H1 (cell line): ENCODE measurements around the gene RNASET2. TPM values are rescaled to one million over a fixed set of nuclear protein-coding genes. Genes with fewer than 3 reads are reported as not detected.

Experiments
- CTCF ChIA-PET: fragments of 300-600 bp; sonication (Branson Sonifier 250); formaldehyde crosslinking; loops from one replicate; lab custom pipeline; 2021; ENCODE audit not compliant: partially characterized antibody; lab: Charles Lee
- POLR2A ChIA-PET: fragments of 300-600 bp; sonication (Branson Sonifier 250); formaldehyde crosslinking; loops from one replicate; lab custom pipeline; 2021; ENCODE audit warnings: inconsistent platforms; ENCODE audit not compliant: partially characterized antibody; lab: Charles Lee
- DNase-seq, 2 experiments: peaks; one replicate each; pipeline versions ENCODE4 v3.0.0 to v3.0.0-alpha.2; 2010 to 2022; ENCODE audit warnings: low spot score in 2 of 2, low read depth in 1 of 2, mixed read lengths in 1 of 2
- FAIRE-seq: peaks from 2 replicates; lab custom pipeline; 2011; peaks lifted over from hg19 to GRCh38; lab: Jason Lieb, UNC
- H2AFZ ChIP-seq: 2 replicates; pipeline ENCODE4 v1.8.1; 2012; ENCODE audit warnings: low read length, inconsistent platforms
- H2AK5ac ChIP-seq: 2 replicates; pipeline ENCODE4 v1.6.1; 2013; ENCODE audit warnings: low read depth, low read length
- H2BK120ac ChIP-seq: replicated peaks from 2 replicates; pipeline ENCODE3; 2013; ENCODE audit warnings: low read depth, low read length, inconsistent platforms
- H2BK12ac ChIP-seq: 2 replicates; pipeline ENCODE4 v1.6.1; 2013; ENCODE audit warnings: low read depth, low read length
- H2BK15ac ChIP-seq: 2 replicates; pipeline ENCODE4 v1.6.1; 2013; ENCODE audit warnings: low read length
- H2BK20ac ChIP-seq: 2 replicates; pipeline ENCODE4 v1.6.1; 2013; ENCODE audit warnings: low read length
- H2BK5ac ChIP-seq: 2 replicates; pipeline ENCODE4 v1.6.1; 2013; ENCODE audit warnings: low read depth, low read length
- H3K14ac ChIP-seq: 2 replicates; pipeline ENCODE4 v1.6.1; 2013; ENCODE audit warnings: inconsistent platforms; ENCODE audit not compliant: insufficient read length
- H3K18ac ChIP-seq: 2 replicates; pipeline ENCODE4 v1.6.1; 2013; ENCODE audit warnings: low read length; ENCODE audit errors: extremely low read depth
- H3K23ac ChIP-seq: 2 replicates; pipeline ENCODE4 v1.6.1; 2013; ENCODE audit warnings: inconsistent platforms; ENCODE audit not compliant: insufficient read length
- H3K23me2 ChIP-seq: 2 replicates; pipeline ENCODE4 v1.6.1; 2013; ENCODE audit warnings: low read depth, low read length
- H3K27ac ChIP-seq: 2 replicates; pipeline ENCODE4 v1.6.1; 2011; ENCODE audit warnings: low read depth, low read length, inconsistent platforms
- H3K27me3 ChIP-seq, 4 experiments: replicated peaks in 1 of 4; 1 replicate in 1 of 4; 2 replicates in 3 of 4; pipeline versions ENCODE4 v1.6.1 to v1.8.1; 2011 to 2013; ENCODE audit warnings: low read length in 3 of 4, mild to moderate bottlenecking in 3 of 4, inconsistent platforms in 2 of 4, mixed read lengths in 2 of 4, moderate library complexity in 1 of 4; ENCODE audit not compliant: control insufficient read depth in 3 of 4, insufficient read depth in 3 of 4; ENCODE audit errors: extremely low read depth in 1 of 4
- H3K36me3 ChIP-seq, 4 experiments: 2 replicates each; pipeline versions ENCODE4 v1.6.1 to v1.8.1; 2011 to 2013; ENCODE audit warnings: mild to moderate bottlenecking in 4 of 4, low read length in 3 of 4, moderate library complexity in 2 of 4, control low read depth in 1 of 4, inconsistent platforms in 1 of 4; ENCODE audit not compliant: insufficient read depth in 4 of 4, control insufficient read depth in 2 of 4
- H3K4ac ChIP-seq: replicated peaks from 2 replicates; pipeline ENCODE3; 2013; ENCODE audit warnings: low read length, low read depth, mixed read lengths, inconsistent platforms; ENCODE audit not compliant: insufficient read length
- H3K4me1 ChIP-seq, 4 experiments: replicated peaks in 1 of 4; 1 replicate in 1 of 4; 2 replicates in 3 of 4; pipeline versions ENCODE4 v1.6.1 to v1.8.1; 2011 to 2013; ENCODE audit warnings: low read length in 3 of 4, inconsistent platforms in 2 of 4, mixed read lengths in 1 of 4; ENCODE audit not compliant: insufficient read depth in 4 of 4, control insufficient read depth in 3 of 4
- H3K4me2 ChIP-seq, 2 experiments: 2 replicates each; pipeline versions ENCODE4 v1.6.1 to v1.8.1; 2011 to 2013; ENCODE audit warnings: low read depth in 2 of 2, low read length in 2 of 2, control low read depth in 1 of 2, inconsistent platforms in 1 of 2, mild to moderate bottlenecking in 1 of 2; ENCODE audit not compliant: insufficient read depth in 1 of 2
- H3K4me3 ChIP-seq, 4 experiments: fragments of 200-600, 300-600 bp in 1 of 4; sonication (generic), shearing (Covaris generic), sonication (Bioruptor Twin) in 1 of 4; 2 replicates each; pipeline versions ENCODE4 v1.5.1 to v1.8.1; 2011 to 2016; ENCODE audit warnings: low read length in 4 of 4, low read depth in 3 of 4, control low read depth in 2 of 4, inconsistent platforms in 2 of 4, mild to moderate bottlenecking in 2 of 4, mixed read lengths in 1 of 4, moderate library complexity in 1 of 4; ENCODE audit not compliant: insufficient read depth in 2 of 4; ENCODE audit errors: extremely low read depth in 1 of 4
- H3K56ac ChIP-seq: replicated peaks from 2 replicates; pipeline ENCODE3; 2013; ENCODE audit warnings: low read depth, mild to moderate bottlenecking, mixed read lengths, low read length, inconsistent platforms; ENCODE audit not compliant: insufficient read length
- H3K79me1 ChIP-seq: 2 replicates; pipeline ENCODE4 v1.6.1; 2013; ENCODE audit warnings: low read depth, low read length, control low read depth
- H3K79me2 ChIP-seq, 2 experiments: 2 replicates each; pipeline versions ENCODE4 v1.6.1 to v1.8.1; 2012 to 2013; ENCODE audit warnings: low read length in 2 of 2, mild to moderate bottlenecking in 2 of 2, inconsistent platforms in 1 of 2; ENCODE audit not compliant: insufficient read depth in 2 of 2, control insufficient read depth in 1 of 2
- H3K9ac ChIP-seq, 4 experiments: replicated peaks in 1 of 4; 1 replicate in 1 of 4; 2 replicates in 3 of 4; pipeline versions ENCODE4 v1.6.1 to v1.8.1; 2011 to 2013; ENCODE audit warnings: low read depth in 3 of 4, low read length in 3 of 4, control low read depth in 2 of 4, mild to moderate bottlenecking in 2 of 4, moderate library complexity in 2 of 4, inconsistent platforms in 1 of 4; ENCODE audit errors: extremely low read depth in 1 of 4
- H3K9me3 ChIP-seq, 2 experiments: 2 replicates each; pipeline versions ENCODE4 v1.6.1 to v1.8.1; 2012 to 2013; ENCODE audit warnings: mild to moderate bottlenecking in 2 of 2, moderate library complexity in 2 of 2, control low read depth in 1 of 2, inconsistent platforms in 1 of 2, low read depth in 1 of 2, low read length in 1 of 2, mixed read lengths in 1 of 2; ENCODE audit not compliant: insufficient read depth in 2 of 2
- H4K20me1 ChIP-seq, 2 experiments: replicated peaks in 1 of 2; 2 replicates each; pipeline versions ENCODE3 to v1.8.1; 2011 to 2013; ENCODE audit warnings: inconsistent platforms in 2 of 2, low read length in 2 of 2, mild to moderate bottlenecking in 1 of 2; ENCODE audit not compliant: insufficient read depth in 2 of 2, control insufficient read depth in 1 of 2
- H4K5ac ChIP-seq: 2 replicates; pipeline ENCODE4 v1.6.1; 2013; ENCODE audit warnings: low read length, low read depth, mixed read lengths, inconsistent platforms; ENCODE audit not compliant: insufficient read length
- H4K8ac ChIP-seq: 2 replicates; pipeline ENCODE4 v1.8.0; 2013; ENCODE audit warnings: mild to moderate bottlenecking, moderate library complexity, low read length, inconsistent platforms; ENCODE audit not compliant: insufficient read depth; ENCODE audit errors: extremely low read depth
- H4K91ac ChIP-seq: replicated peaks from 2 replicates; pipeline ENCODE3; 2013; ENCODE audit warnings: low read length, mixed read lengths, inconsistent platforms; ENCODE audit not compliant: insufficient read length
- CBX5 ChIP-seq: fragments of 300-800, 300-1000 bp; sonication (generic); IDR thresholded peaks from 2 replicates; pipeline ENCODE4 v1.7.1; 2016; ENCODE audit warnings: antibody characterized with exemption, low read length, low read depth
- CHD2 ChIP-seq: IDR thresholded peaks from 2 replicates; pipeline ENCODE4 v1.6.1; 2012; ENCODE audit warnings: low read length, improper control_type of control experiment
- EZH2 ChIP-seq: fragments of 200-600 bp; sonication (generic); IDR thresholded peaks from 2 replicates; pipeline ENCODE4 v1.7.1; 2012; ENCODE audit warnings: low read depth, mild to moderate bottlenecking, moderate library complexity, low read length, inconsistent platforms; ENCODE audit not compliant: severe bottlenecking
- KDM5A ChIP-seq: fragments of 200-600 bp; IDR thresholded peaks from 2 replicates; pipeline ENCODE4 v1.7.1; 2012; ENCODE audit warnings: mild to moderate bottlenecking, low read length, inconsistent platforms, mixed read lengths
- RXRA ChIP-seq: IDR thresholded peaks from 2 replicates; pipeline ENCODE4 v1.6.1; 2011; ENCODE audit warnings: low read depth, mild to moderate bottlenecking, low read length, moderate library complexity; ENCODE audit not compliant: insufficient read depth
- WGBS, 2 experiments: shearing (Covaris generic) in 1 of 2; methylation state at CpG; one replicate each; pipeline versions ENCODE4 v1.1.6 to v1.1.7; 2013 to 2015; ENCODE audit warnings: low lambda C conversion rate in 2 of 2, mixed read lengths in 2 of 2, inconsistent platforms in 1 of 2, low coverage in 1 of 2, missing lambda C conversion rate in 1 of 2; ENCODE audit not compliant: insufficient replicate concordance in 2 of 2, insufficient coverage in 1 of 2, insufficient read length in 1 of 2; ENCODE audit errors: extremely low coverage in 1 of 2, missing lambda C conversion rate in 1 of 2; 5-methylcytosine and 5-hydroxymethylcytosine counted together
- polyA plus RNA-seq, 7 experiments: library from polyadenylated mRNA; depleted of rRNA in 3 of 7; stranded (reverse) in 5 of 7; unstranded in 2 of 7; fragments of >200 nt in 5 of 7; fragments of 200-250 nt in 2 of 7; gene quantifications; 1 replicate in 5 of 7; 2 replicates in 1 of 7; 4 replicates in 1 of 7; pipeline versions ENCODE4 v1.2.1 to v1.2.3, GENCODE V29; 2011 to 2013; ENCODE audit warnings: missing spikeins in 2 of 7, mixed read lengths in 2 of 7
- total RNA-seq: library from RNA; stranded (reverse); fragmentation: NEBNext Ultra II Directional; extraction: Animal tissue kit (Norgen Biotek cat#: 25700); gene quantifications from 2 replicates; pipeline ENCODE4 v1.2.1, GENCODE V29; 2021

The RNASET2 gene
- total and polyA plus RNA-seq, 2 of the 8 experiments (the other 6 are each of a cell fraction or from before 2014, with no cell fraction given): 15.7 to 22.9 TPM

DNA sequence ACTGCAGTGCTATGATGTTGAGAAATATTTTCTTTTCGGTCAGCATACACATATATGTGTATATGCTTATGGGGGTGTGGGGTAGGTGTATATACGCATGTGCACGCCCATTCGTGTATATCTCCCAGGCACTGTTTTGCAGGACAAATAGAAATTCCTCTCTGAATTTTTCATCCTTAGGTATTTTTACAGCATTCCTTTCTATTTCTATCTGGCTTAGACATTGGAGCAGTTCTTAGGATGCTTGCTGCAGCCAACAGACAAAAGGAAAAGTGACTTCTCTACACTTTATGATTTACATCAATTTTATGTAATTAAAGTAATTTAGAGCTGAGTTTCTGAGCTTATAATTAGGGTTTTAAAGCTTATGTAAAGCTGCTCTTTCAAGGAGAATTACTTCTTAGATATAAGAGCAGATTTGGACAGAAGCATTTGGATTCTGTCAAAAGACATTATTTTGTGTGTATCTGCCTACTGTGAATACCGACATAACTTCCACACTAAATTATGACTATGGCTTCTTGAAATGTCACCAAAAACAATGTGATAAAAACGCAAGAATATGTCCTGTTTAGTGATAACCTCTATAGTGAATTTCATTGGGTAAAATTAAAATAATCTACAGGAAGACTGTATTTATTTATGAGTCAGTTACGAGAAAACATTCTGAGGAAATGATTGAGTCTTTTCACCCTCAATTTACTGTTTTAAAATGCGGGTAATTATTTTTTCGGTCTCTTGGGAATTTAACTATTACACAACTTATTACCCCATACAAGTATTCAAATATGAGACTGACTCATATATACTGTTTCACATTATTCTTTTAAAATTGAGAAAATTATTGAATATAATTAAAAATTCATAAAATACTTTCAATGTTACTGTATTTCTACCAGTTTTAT is 21.5 kb upstream of the RNASET2 start:
- Histone ChIP-seq H3K4me3 (no peak overlapping the region), H3K27me3 (no peaks in the 10 kb centered on the region), H3K9me3 (no peaks in the 10 kb centered on the region), H3K4me2 (no peak overlapping the region), H3K14ac (no peak overlapping the region), H2BK15ac (no peak overlapping the region), H3K79me2 (no peaks in the 10 kb centered on the region), H4K91ac (no peak overlapping the region), H3K18ac (no peak overlapping the region), H3K4ac (no peak overlapping the region), H3K79me1 (no peaks in the 10 kb centered on the region), H4K20me1 (no peaks in the 10 kb centered on the region), H2BK12ac (no peak overlapping the region), H2BK20ac (no peak overlapping the region), H3K9ac (no peak overlapping the region), H3K23me2 (no peaks in the 10 kb centered on the region), H2AFZ (no peak overlapping the region), H3K56ac (no peak overlapping the region), H3K23ac (no peak overlapping the region), H3K27ac (no peak overlapping the region), H3K4me1 (no peaks in the 10 kb centered on the region), H2BK5ac (no peak overlapping the region), H4K8ac (no peak overlapping the region), H4K5ac (no peak overlapping the region), H2AK5ac (no peak overlapping the region), H3K36me3 (peaks cover 0 to 3% (median 2%) of the 10 kb centered on the region in 4 experiments; a peak in 3 of 8 replicates), H2BK120ac (no peak overlapping the region)
- DNase-seq: no peak
- CTCF ChIA-PET: interaction anchor here (1.1 to 1.7 kb wide), 3 partner anchors 11 to 203 kb away, joined by 3 to 5 read pairs (median 4); no protein-coding TSS in a partner anchor
- WGBS, 2 experiments: 90% methylated on average over 9 of the region's 9 CpGs; no CpG with 5 or more reads in 1 of the 2 experiments
- no peak for TF ChIP-seq KDM5A
- no peak for TF ChIP-seq CHD2
- no peak for TF ChIP-seq CBX5
- TF ChIP-seq RXRA: no peak
- no peak for TF ChIP-seq EZH2
- POLR2A ChIA-PET: interaction anchor here (1.0 kb wide), 1 partner anchor 11 kb away, joined by 3 read pairs; no protein-coding TSS in a partner anchor
- no peak for FAIRE-seq
